K562 (cell line): ENCODE data around the gene STRA6. TPM values are rescaled to one million over a fixed set of nuclear protein-coding genes. Genes with fewer than 3 reads are reported as not detected.

Experiments used
- ATAC-seq: fragments of 200-7000 bp; cut with Tn5 transposase; 3 replicates; pipeline ENCODE4 v1.9.1; 2020; ENCODE audit warnings: moderate library complexity
- BruUV-seq: library from RNA; stranded (reverse); fragments of 400-500 nt; replicated peaks from 2 replicates; lab custom pipeline; 2021; lab: Mats Ljungman, UMichigan
- CTCF ChIA-PET: fragments of 300-600 bp; formaldehyde crosslinking; extraction: SDS; loops from one replicate; lab custom pipeline; 2021; ENCODE audit warnings: low intra/inter-chr PET ratio; lab: Yijun Ruan, JAX
- POLR2A ChIA-PET: fragments of 300-600, 350-650 bp; sonication (Branson Sonifier 250); formaldehyde crosslinking; extraction: SDS; loops from one replicate; lab custom pipeline; 2021; ENCODE audit warnings: antibody characterized with exemption, inconsistent platforms; lab: Yijun Ruan, JAX
- DNase-seq, 4 experiments: peaks; one replicate each; pipeline versions ENCODE4 v3.0.0 to v3.0.0-alpha.2; 2011 to 2018; ENCODE audit warnings: low spot score in 3 of 4, mixed read lengths in 3 of 4; ENCODE audit errors: extremely low read depth in 1 of 4
- FAIRE-seq: peaks from 2 replicates; lab custom pipeline; 2011; peaks lifted over from hg19 to GRCh38; lab: Jason Lieb, UNC
- H2AFZ ChIP-seq: 2 replicates; pipeline ENCODE4 v1.6.0; 2011; ENCODE audit warnings: low read depth, low read length, control low read depth, inconsistent platforms
- H3K27ac ChIP-seq: fragments of 200-600 bp; 3 replicates; pipeline ENCODE4 v1.8.0; 2011; ENCODE audit warnings: low read depth, mild to moderate bottlenecking, control low read depth, inconsistent platforms, low read length, moderate library complexity, mixed read lengths; ENCODE audit errors: extremely low read depth
- H3K27me3 ChIP-seq, 2 experiments: fragments of 300-600 bp in 1 of 2; 2 replicates in 1 of 2; 3 replicates in 1 of 2; pipeline versions ENCODE4 v1.6.0 to v1.8.0; 2011; ENCODE audit warnings: inconsistent platforms in 2 of 2, low read length in 2 of 2, mild to moderate bottlenecking in 1 of 2, mixed read lengths in 1 of 2, moderate library complexity in 1 of 2; ENCODE audit not compliant: control insufficient read depth in 2 of 2, insufficient read depth in 2 of 2
- H3K36me3 ChIP-seq: fragments of 300-600 bp; 3 replicates; pipeline ENCODE4 v1.8.0; 2011; ENCODE audit warnings: mild to moderate bottlenecking, low read length, inconsistent platforms; ENCODE audit not compliant: control insufficient read depth, insufficient read depth
- H3K4me1 ChIP-seq, 2 experiments: fragments of 200-600 bp in 1 of 2; replicated peaks in 1 of 2; 2 replicates in 1 of 2; 3 replicates in 1 of 2; pipeline versions ENCODE4 v1.5.1 to v1.8.0; 2011; ENCODE audit warnings: inconsistent platforms in 2 of 2, low read length in 2 of 2, mild to moderate bottlenecking in 1 of 2, mixed read lengths in 1 of 2, moderate library complexity in 1 of 2; ENCODE audit not compliant: control insufficient read depth in 2 of 2, insufficient read depth in 2 of 2
- H3K4me2 ChIP-seq: 2 replicates; pipeline ENCODE4 v1.6.1; 2011; ENCODE audit warnings: low read length, control low read depth, inconsistent platforms, mixed read lengths; ENCODE audit not compliant: insufficient read depth
- H3K4me3 ChIP-seq: fragments of 200-600 bp; sonication (generic), shearing (Covaris generic); 2 replicates; pipeline ENCODE4 v1.5.1; 2016; ENCODE audit warnings: control low read depth, inconsistent platforms
- H3K79me2 ChIP-seq: fragments of 200-600 bp; 3 replicates; pipeline ENCODE4 v1.8.0; 2011; ENCODE audit warnings: low read length, inconsistent platforms; ENCODE audit not compliant: control insufficient read depth, insufficient read depth
- H3K9ac ChIP-seq, 2 experiments: 2 replicates each; pipeline versions ENCODE4 v1.6.0 to v1.6.1; 2011; ENCODE audit warnings: low read depth in 2 of 2, low read length in 2 of 2, control low read depth in 1 of 2, inconsistent platforms in 1 of 2, mild to moderate bottlenecking in 1 of 2, mixed read lengths in 1 of 2; ENCODE audit not compliant: insufficient read depth in 1 of 2
- H3K9me1 ChIP-seq: one replicate; pipeline ENCODE4 v1.6.0; 2011; ENCODE audit warnings: inconsistent platforms, mild to moderate bottlenecking, low read length, moderate library complexity; ENCODE audit not compliant: control insufficient read depth, insufficient read depth
- H3K9me3 ChIP-seq: replicated peaks from 2 replicates; pipeline ENCODE4 v1.5.1; 2011; ENCODE audit warnings: low read depth, low read length, inconsistent platforms; ENCODE audit not compliant: control insufficient read depth, insufficient read depth
- H4K20me1 ChIP-seq: replicated peaks from 2 replicates; pipeline ENCODE4 v1.6.1; 2011; ENCODE audit warnings: low read length, inconsistent platforms, mixed read lengths; ENCODE audit not compliant: control insufficient read depth, insufficient read depth
- ARHGAP35 ChIP-seq: fragments of 450-650 bp; IDR thresholded peaks from 2 replicates; pipeline ENCODE4 v1.6.1; 2018; ENCODE audit not compliant: partially characterized antibody
- CBX1 ChIP-seq: sonication (generic); IDR thresholded peaks from 2 replicates; pipeline ENCODE4 v1.6.1; 2016; ENCODE audit warnings: antibody characterized with exemption, low read depth, mild to moderate bottlenecking
- CEBPG ChIP-seq, 3 experiments: fragments of 200-800 bp in 1 of 3; sonication (Bioruptor generic) in 1 of 3; sonication (generic) in 1 of 3; formaldehyde crosslinking in 1 of 3; IDR thresholded peaks in 2 of 3; conservative IDR thresholded peaks in 1 of 3; 2 replicates each; pipeline versions ENCODE4 v1.6.1 to v1.8.0; 2016 to 2022; ENCODE audit warnings: missing compliant biosample characterization in 2 of 3, missing genetic modification characterization in 2 of 3, mild to moderate bottlenecking in 1 of 3, missing genetic modification reagents in 1 of 3
- EZH2 ChIP-seq: IDR thresholded peaks from 2 replicates; pipeline ENCODE4 v1.6.1; 2012; ENCODE audit warnings: low read depth, mild to moderate bottlenecking, inconsistent platforms, low read length, borderline replicate concordance
- HNRNPUL1 ChIP-seq: fragments of 200-400 bp; formaldehyde crosslinking; IDR thresholded peaks from 2 replicates; pipeline ENCODE4 v1.6.1; 2017; ENCODE audit warnings: low read length
- KDM5B ChIP-seq: fragments of 200-600 bp; sonication (generic); IDR thresholded peaks from 2 replicates; pipeline ENCODE4 v1.6.1; 2012; ENCODE audit warnings: low read depth, mild to moderate bottlenecking, moderate library complexity, low read length, control low read depth, inconsistent platforms; ENCODE audit not compliant: insufficient replicate concordance
- LCOR ChIP-seq: sonication (generic); formaldehyde crosslinking; IDR thresholded peaks from 2 replicates; pipeline ENCODE4 v1.8.0; 2022; ENCODE audit warnings: mild to moderate bottlenecking, missing genetic modification reagents
- MIER1 ChIP-seq: fragments of 450-650 bp; IDR thresholded peaks from 2 replicates; pipeline ENCODE4 v1.6.1; 2016; ENCODE audit warnings: antibody characterized with exemption, mild to moderate bottlenecking, low read depth
- MTA2 ChIP-seq: fragments of 450-650 bp; IDR thresholded peaks from 2 replicates; pipeline ENCODE4 v1.6.1; 2016; ENCODE audit warnings: low read depth
- SMAD2 ChIP-seq: fragments of 150-350 bp; IDR thresholded peaks from 2 replicates; pipeline ENCODE4 v1.6.1; 2014; ENCODE audit warnings: low read depth, mild to moderate bottlenecking, low read length
- WHSC1 ChIP-seq: IDR thresholded peaks from one replicate; pipeline ENCODE4 v1.6.1; 2012; ENCODE audit warnings: low read length, control low read depth, inconsistent platforms
- XRCC4 ChIP-seq: IDR thresholded peaks from one replicate; pipeline ENCODE4 v1.6.1; 2011; ENCODE audit not compliant: insufficient read depth, insufficient read length; ENCODE audit errors: extremely low read depth
- ZBTB8A ChIP-seq: fragments of 450-650 bp; IDR thresholded peaks from 2 replicates; pipeline ENCODE4 v1.6.1; 2018; ENCODE audit warnings: mild to moderate bottlenecking, moderate library complexity; ENCODE audit not compliant: partially characterized antibody
- ZNF24 ChIP-seq: fragments of 450-650 bp; IDR thresholded peaks from 2 replicates; pipeline ENCODE4 v1.6.1; 2016
- WGBS: fragments of 100-300 bp; shearing (Covaris generic); methylation state at CpG from one replicate; pipeline ENCODE4 v1.1.6; 2016; ENCODE audit warnings: low coverage, mixed read lengths; ENCODE audit not compliant: insufficient coverage; ENCODE audit errors: missing lambda C conversion rate; 5-methylcytosine and 5-hydroxymethylcytosine counted together
- in situ Hi-C: fragments of 300-500 bp; cut with MboI; formaldehyde crosslinking; loops from 4 replicates; pipeline ENCODE4 v1.15.0; 2018; ENCODE audit warnings: inconsistent platforms, mixed read lengths
- intact Hi-C: fragments of 100-400 bp; cut with micrococcal nuclease; formaldehyde crosslinking; loops from 2 replicates; pipeline ENCODE4 v1.14.2; 2022
- polyA plus RNA-seq, 8 experiments: library from polyadenylated mRNA; depleted of rRNA in 4 of 8; stranded (reverse) in 5 of 8; unstranded in 3 of 8; fragments of >200 nt; fragmentation: Nextera tagmentation in 2 of 8; fragmentation: Illumina TruSeq in 1 of 8; extraction: Ambion mirVana in 2 of 8; extraction: Trizol in 1 of 8; gene quantifications; 2 replicates each; pipeline versions ENCODE4 v1.2.1 to v1.2.3, GENCODE V29; 2011 to 2014; ENCODE audit warnings: inconsistent platforms in 1 of 8, missing spikeins in 1 of 8
- total RNA-seq, 7 experiments: library from RNA; depleted of rRNA in 6 of 7; stranded (reverse); fragments of >200 nt in 6 of 7; fragmentation: Illumina TruSeq in 2 of 7; extraction: Trizol in 2 of 7; gene quantifications; 2 replicates each; pipeline versions ENCODE4 v1.2.1 to v1.2.3, GENCODE V29; 2011 to 2021; ENCODE audit warnings: low replicate concordance in 1 of 7
- TF ChIP-seq, protein P1 (sequence below): fragments of 450-650 bp; IDR thresholded peaks from 2 replicates; pipeline ENCODE4 v1.6.1; 2016; ENCODE audit warnings: borderline replicate concordance
- TF ChIP-seq, protein P2 (sequence below): fragments of 250-450 bp; sonication (Bioruptor Pico); IDR thresholded peaks from 2 replicates; pipeline ENCODE4 v1.5.0; 2021; ENCODE audit warnings: mild to moderate bottlenecking, moderate library complexity
- TF ChIP-seq, protein P3 (sequence below): fragments of 450-650 bp; formaldehyde crosslinking; IDR thresholded peaks from 2 replicates; pipeline ENCODE4 v1.4.0; 2022; ENCODE audit warnings: missing genetic modification characterization

The STRA6 gene
- total and polyA plus RNA-seq, 9 of the 15 experiments (the other 6 are each of a cell fraction or from before 2014, with no cell fraction given): 0.04 to 2.0 (median 0.43) TPM; not detected in 2

DNA sequence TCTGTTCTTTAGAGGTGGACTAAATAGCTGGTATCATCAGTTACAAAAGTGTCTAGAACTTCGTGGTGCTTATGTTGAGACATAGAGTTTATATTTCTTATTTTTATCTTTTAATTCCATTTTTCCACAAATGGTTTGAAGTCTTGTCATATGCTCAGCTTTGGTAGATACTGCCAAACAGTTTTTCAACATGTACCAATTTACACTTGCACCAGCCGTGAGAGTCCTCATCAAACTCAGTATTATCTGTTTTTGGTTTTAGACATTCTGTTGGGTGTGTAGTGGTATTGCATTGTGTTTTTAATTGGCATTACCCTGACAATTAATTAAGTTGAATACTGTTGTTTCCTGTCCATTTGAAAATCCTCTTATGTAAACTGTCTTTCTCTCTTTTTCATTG is 55.5 kb downstream of the STRA6 start:
- ATAC-seq (no peak), DNase-seq (no peak), FAIRE-seq (no peak)
- Histone ChIP-seq H3K27me3 (peaks cover 0 to 14% of the 10 kb centered on the region in 2 experiments; a peak in 2 of 5 replicates), H3K27ac (no peak overlapping the region), H3K4me3 (no peak overlapping the region), H3K9ac (no peak overlapping the region), H3K9me3 (no peaks in the 10 kb centered on the region), H3K9me1 (no peaks in the 10 kb centered on the region), H2AFZ (no peak overlapping the region), H3K36me3 (no peaks in the 10 kb centered on the region), H3K79me2 (no peaks in the 10 kb centered on the region), H3K4me1 (no peaks in the 10 kb centered on the region), H4K20me1 (no peaks in the 10 kb centered on the region), H3K4me2 (no peak overlapping the region)
- ChIA-PET POLR2A (interaction anchor here (0.9 to 1.0 kb wide), 2 partner anchors 9 to 144 kb away, joined by 3 read pairs; no protein-coding TSS in a partner anchor), CTCF (no interaction called here)
- in situ Hi-C loops: loop anchor here (25.0 kb wide), 1 partner anchor 1140 kb away; the partner anchor contains the start of gene GOLGA6D
- WGBS: 0% methylated on average over 2 of the region's 2 CpGs
- intact Hi-C loops: no loop called here
- BruUV-seq: no TSS peak
- TF ChIP-seq MIER1 (no peak), SMAD2 (no peak), HNRNPUL1 (no peak), LCOR (CRISPR knock-in tag) (no peak), ARHGAP35 (no peak), CBX1 (no peak), WHSC1 (no peak), ZNF24 (no peak), XRCC4 (no peak), KDM5B (no peak), ZBTB8A (no peak), CEBPG (CRISPR knock-in tag; IDR thresholded peaks at IDR 0.05) (no peak), CEBPG (tag; conservative IDR thresholded peaks at IDR 0.05 in 1 of 2, IDR thresholded peaks at IDR 0.05 in 1 of 2) (no peak), EZH2 (no peak), MTA2 (no peak)
- TF ChIP-seq, protein P1, sequence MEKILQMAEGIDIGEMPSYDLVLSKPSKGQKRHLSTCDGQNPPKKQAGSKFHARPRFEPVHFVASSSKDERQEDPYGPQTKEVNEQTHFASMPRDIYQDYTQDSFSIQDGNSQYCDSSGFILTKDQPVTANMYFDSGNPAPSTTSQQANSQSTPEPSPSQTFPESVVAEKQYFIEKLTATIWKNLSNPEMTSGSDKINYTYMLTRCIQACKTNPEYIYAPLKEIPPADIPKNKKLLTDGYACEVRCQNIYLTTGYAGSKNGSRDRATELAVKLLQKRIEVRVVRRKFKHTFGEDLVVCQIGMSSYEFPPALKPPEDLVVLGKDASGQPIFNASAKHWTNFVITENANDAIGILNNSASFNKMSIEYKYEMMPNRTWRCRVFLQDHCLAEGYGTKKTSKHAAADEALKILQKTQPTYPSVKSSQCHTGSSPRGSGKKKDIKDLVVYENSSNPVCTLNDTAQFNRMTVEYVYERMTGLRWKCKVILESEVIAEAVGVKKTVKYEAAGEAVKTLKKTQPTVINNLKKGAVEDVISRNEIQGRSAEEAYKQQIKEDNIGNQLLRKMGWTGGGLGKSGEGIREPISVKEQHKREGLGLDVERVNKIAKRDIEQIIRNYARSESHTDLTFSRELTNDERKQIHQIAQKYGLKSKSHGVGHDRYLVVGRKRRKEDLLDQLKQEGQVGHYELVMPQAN: no peak
- TF ChIP-seq, protein P2, sequence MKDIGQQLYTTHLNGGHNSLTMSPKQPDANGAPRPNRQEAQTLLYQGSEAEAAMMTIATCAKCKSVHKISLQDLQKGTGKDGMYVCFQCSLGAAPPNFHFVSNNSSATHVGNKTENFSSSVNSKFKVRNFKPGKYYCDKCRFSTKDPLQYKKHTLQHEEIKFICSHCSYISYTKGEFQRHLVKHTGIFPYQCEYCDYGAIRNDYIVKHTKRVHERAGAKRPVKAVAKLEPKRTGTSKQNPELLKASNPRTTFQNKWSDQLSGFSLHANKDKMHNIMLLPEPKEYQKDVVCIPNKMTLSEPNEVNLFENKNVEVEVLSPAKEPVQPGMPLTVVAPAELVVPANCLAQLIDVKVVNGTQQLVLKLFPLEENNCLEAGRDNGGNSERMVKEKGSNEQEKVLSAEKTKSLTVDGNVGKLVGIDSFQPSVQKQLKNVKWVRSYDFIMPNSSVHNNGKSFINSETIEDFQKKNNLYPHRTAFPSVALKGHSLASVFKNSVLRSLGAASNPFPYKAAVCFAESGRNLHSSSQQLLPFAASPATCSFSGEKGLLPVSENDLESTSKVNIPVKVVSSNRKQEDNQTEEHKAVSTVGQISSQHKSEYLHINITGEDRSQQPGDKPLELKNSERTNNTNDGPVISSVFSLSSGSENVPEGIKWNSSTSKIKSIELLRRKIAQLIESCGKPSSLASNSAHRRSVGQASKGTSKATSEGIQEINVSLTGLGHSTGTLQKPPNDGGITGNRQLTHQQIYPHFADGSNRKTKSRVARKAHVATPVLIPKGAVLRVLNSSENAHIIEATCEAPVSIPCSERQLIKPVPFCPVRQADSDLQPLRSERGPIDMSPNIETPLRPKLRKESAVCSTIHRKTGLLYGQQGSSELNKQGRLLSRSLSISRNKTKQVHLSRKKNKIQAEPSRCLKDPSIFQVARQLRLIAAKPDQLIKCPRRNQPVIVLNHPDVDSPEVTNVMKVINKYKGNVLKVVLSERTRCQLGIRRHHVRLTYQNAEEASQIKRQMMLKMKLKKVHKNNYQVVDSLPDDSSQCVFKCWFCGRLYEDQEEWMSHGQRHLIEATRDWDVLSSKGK (CRISPR knock-in tag): no peak
- TF ChIP-seq, protein P3, sequence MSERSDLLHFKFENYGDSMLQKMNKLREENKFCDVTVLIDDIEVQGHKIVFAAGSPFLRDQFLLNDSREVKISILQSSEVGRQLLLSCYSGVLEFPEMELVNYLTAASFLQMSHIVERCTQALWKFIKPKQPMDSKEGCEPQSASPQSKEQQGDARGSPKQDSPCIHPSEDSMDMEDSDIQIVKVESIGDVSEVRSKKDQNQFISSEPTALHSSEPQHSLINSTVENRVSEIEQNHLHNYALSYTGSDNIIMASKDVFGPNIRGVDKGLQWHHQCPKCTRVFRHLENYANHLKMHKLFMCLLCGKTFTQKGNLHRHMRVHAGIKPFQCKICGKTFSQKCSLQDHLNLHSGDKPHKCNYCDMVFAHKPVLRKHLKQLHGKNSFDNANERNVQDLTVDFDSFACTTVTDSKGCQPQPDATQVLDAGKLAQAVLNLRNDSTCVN (CRISPR knock-in tag): no peak
